ENCODE data around the gene MYL11.

GRCh38 chr16:30399435-30400186 lies 25.0 kb downstream of the MYL11 start:
- TF ChIP-seq POLR2A (IDR thresholded peaks at IDR 0.05; ENCODE audit: low read length), result no peak
- no peak for TF ChIP-seq GATA1 (IDR thresholded peaks at IDR 0.05; ENCODE audit: low read depth, low read length)
